ENCODE measurements around the gene RPTOR.

The RPTOR gene

GRCh38 chr17:80592243-80592642 is 47.6 kb downstream of the RPTOR start:
- DNase-seq = no peak

- no peak for DNase-seq
Measured at GRCh38 chr17:80593181-80593580, 48.5 kb downstream of the RPTOR start.

- no peak for DNase-seq
Measured at GRCh38 chr17:80594431-80595269, 50.0 kb downstream of the RPTOR start.

GRCh38 chr17:80596760-80597608 is 52.3 kb downstream of the RPTOR start:
- no peak for DNase-seq

GRCh38 chr17:80598813-80599545 is 54.3 kb downstream of the RPTOR start:
- no peak for DNase-seq

DNA sequence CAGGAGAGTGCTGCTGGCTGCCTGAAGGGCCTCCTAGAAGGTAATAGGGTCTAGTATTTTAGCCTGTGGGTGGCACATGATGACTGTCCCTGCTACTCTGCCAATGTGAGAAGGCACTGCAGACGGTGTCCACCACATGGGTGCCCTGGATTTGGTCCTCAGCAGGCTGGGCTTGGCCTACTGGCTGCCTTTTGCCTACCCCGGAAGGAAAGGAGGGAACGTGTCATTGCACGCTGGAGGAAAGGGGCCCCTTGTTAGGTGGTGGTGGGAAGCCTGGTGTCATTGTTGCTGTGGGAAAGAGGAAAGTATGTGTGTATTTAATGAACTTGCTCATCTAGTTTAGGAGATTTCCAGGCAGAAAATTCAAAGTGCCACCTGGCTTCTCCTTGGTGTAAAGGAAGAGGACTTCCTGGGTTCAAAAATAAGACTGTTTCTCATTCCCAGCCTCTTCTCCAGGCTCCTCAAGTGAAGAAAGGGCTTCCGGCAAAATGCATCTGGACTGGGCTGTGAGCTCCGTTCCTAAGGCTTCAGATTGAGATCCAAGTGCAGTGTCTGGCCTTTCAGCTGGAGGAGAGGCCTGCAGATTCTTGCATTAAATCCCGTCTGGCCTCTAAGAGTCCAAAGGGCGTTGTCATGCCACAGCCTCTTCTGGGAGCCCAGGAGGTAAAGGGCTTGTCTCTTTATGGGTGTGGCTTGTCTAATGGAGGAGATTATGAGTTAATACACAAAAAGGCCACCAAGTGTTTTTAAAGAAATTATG is 55.1 kb downstream of the RPTOR start:
- DNase-seq = peak; percentile 80

GRCh38 chr17:80601146-80601545 is 56.5 kb downstream of the RPTOR start:
- no peak for DNase-seq

- no peak for DNase-seq
Measured at GRCh38 chr17:80603396-80603795, 58.8 kb downstream of the RPTOR start.

DNA sequence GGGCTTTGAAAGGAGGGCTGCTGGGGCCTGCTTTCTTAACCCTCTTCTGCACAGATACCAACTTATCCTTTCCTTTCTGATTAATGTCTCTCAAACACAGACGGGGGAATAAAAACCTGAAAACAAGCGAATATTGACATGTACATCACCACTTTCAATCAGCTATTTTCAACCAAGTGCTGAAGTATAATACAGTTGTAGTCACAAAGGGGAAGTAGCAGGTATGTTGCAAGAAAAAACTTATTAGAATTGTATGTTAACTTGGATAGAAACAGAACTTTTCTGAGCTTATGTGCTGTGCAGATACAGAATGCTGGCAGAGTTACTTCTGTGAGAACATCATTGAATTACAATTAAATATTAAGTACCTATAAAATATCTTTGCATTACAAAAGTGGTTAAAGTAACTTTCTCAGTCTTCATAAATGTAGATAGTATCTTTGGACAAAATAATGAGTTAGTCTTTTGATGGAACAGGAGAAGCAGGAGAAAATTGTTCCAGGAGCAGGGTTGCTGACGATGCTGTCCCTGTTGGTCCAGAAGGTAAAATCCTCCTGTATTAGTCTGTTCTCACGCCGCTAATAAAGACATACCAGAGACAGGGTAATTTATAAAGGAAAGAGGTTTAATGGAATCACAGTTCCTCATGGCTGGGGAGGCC is 59.5 kb downstream of the RPTOR start:
- DNase-seq = no peak

DNA sequence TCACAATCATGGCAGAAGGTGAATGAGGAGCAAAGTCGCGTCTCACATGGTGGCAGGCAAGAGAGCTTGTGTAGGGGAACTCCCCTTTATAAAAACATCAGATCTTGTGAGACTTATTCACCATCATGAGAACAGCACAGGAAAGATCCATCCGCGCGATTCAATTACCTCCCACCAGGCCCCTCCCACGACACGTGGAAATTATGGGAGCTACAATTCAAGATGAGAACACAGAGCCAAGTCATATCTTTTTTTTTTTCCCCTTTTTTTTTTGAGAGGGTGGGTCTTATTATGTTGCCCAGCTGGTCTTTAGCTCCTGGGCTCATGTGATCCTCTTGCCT is 60.0 kb downstream of the RPTOR start:
- no peak for DNase-seq

DNA sequence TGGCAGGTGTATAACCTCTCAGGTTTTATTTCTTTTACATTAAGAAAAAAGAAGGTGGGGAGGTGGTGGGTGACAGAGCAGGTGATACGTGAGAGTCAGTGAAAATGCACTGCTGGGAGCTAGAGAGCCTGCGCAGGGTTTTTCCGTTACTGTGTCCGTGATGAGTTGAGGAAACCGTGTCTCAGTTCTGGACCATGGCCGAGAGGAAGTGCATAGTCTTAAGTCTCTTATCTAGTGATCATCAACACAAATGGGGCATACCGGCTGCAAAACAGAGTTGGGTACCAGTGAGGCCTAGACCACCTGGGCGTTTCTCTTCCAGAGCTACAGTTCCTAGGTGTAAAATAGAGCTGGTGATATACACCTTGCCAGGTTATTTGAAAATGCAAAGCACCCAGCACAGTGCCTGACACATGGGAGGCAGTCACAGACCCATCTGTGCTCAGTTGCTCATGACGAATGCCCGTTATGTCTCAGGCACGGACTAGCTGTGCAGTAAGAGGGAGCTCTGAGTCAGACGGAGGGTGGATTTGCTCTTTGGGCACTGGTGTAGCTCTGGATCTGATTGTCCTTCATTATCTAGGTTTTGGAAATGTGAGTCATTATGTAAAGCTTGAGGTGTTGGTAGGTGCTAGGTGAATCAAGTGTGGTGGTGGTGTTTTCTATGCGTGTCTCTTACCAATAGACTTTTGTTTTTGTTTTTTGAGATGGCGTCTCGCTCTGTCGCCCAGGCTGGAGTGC is 60.9 kb downstream of the RPTOR start:
- DNase-seq = peak; percentile 89

DNA sequence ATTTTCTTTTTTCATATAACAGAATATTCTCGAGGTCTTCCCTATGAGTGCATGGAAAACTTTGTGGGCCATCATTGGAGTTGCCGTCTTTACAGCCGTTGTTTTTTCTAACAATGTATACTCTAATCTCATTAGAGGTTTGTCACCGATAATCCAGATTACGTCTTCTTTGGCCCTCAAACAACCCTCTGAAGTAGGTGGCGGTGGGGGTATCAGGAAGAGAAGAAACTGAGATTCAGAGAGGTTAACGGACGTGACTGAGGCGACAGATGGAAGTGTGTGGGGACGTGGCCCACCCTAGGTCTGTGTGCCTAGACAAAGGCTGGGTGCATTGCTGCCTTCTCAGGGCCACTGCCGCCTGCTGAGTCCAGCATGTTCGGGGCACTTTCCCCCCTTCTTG is 63.7 kb downstream of the RPTOR start:
- no peak for DNase-seq

GRCh38 chr17:80609757-80610156 is 65.1 kb downstream of the RPTOR start:
- DNase-seq = no peak

- peak; percentile 48 for DNase-seq
Measured at GRCh38 chr17:80611816-80612215, 67.2 kb downstream of the RPTOR start.

DNA sequence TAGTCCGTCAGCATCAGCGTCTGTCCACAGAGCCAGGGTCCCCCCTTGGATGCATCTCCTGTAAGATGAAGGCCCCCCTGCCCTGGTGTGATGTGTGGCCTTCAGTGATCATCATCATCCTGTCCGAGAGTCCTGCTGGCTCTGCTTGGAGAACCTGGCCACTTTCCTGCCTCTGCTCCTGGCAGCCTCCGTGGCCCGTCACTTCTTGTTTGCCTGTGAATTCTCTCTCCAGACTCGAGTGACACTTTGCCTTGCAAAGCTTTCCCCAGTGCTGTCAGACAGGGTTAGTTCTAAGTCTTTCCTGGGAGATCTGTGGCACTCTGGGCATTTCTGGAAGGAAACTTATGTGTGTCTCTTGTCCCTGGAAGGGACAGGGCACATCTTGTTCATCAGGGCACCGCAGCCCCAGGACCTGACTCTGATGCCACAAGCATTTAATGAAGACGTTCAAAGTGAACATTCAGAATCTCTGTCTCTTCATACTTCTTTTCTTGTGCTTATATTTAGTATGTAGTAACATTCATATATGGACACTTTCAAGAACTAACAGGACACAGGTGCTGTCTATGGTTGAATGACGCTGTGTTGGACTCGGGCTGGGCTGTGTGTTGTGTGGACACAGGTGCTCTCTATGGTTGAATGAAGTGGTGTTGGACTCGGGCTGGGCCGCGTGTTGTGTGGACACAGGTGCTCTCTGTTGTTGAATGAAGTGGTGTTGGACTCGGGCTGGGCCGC is 68.5 kb downstream of the RPTOR start:
- DNase-seq = peak; percentile 82

- peak; percentile 99 for DNase-seq
Measured at GRCh38 chr17:80613732-80614071, 69.1 kb downstream of the RPTOR start.

GRCh38 chr17:80614332-80615047 is 69.9 kb downstream of the RPTOR start:
- peak; percentile 43 for DNase-seq

DNA sequence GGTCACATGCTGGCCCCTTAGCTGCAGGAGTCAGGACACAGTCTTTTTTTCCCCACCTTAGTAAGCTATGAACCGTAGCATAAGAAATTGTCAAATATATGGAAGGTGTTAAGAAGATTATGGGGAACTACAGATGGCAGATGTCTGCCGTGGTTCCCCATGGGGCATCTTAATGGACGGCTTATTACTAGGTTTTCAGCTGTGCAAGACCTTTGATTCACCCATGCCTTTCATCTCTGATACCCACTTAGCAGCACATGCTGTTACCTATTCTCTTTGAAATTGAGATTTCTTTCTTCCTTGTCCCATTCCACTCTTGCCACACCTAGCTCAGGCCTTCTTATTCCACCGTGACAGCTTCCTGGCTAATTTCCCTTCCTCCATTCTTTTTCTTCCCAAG is 70.7 kb downstream of the RPTOR start:
- no peak for DNase-seq

- DNase-seq = no peak
Measured at GRCh38 chr17:80616705-80617104, 72.1 kb downstream of the RPTOR start.

- DNase-seq = no peak
Measured at GRCh38 chr17:80618304-80618703, 73.7 kb downstream of the RPTOR start.

All from DMS53 (cell line).